ENCODE data around the gene UFC1. TPM values are rescaled to one million over a fixed set of nuclear protein-coding genes. Genes with fewer than 3 reads are reported as not detected.

UFC1 gene
- total and polyA plus RNA-seq, 2 donors (not counting 1 experiment from before 2014, with no cell fraction given): 91.0 to 128 TPM

DNA sequence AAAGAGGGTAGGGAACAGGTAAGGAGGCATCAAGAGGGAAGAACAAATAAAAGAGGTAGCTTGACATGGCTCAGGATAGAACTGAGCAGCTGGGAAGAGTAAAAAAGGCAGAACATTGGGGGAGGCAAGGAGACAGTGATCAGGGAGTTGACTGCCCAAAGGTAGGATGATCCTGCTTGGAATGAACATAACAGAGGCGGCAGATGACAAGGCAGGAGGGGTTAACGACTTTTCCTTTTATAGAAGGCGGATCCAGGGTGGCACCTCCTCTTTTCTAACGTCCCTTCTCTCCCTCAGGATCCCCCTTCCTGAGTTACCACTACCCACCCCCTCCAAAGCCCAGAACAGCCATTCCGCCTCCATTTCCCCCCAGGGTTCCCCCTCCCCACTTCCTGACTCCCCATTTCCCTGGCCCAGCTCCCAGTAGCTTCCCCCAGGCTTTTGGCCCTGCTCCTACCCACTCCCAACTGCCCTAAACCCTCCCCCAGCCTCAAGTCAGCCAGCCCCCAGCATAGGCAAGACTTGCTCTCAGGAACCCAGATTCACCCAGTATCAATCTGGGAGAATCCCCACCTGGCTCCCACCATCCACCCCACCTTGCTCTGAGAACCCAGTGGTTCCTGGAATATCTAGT is 45.8 kb downstream of the UFC1 start:
- Histone ChIP-seq H3K9me3 (ENCODE audit: control extremely low read depth in 1 of 3, control insufficient read depth in 2 of 3, insufficient read depth in 1 of 3, low read length in 2 of 3) (no peaks in the 10 kb centered on the region), H4K20me1 (ENCODE audit: control insufficient read depth, insufficient read depth, low read length, poor library complexity, severe bottlenecking) (no peaks in the 10 kb centered on the region), H3K4me1 (ENCODE audit: control insufficient read depth in 2 of 2, insufficient read depth in 2 of 2, low read length in 2 of 2) (peaks cover 31 to 47% of the 10 kb centered on the region in 2 donors), H3K4me2 (replicated peaks; ENCODE audit: low read depth, low read length, poor library complexity, severe bottlenecking) (no peak overlapping the region), H3K27me3 (replicated peaks in 1 of 4; ENCODE audit: control extremely low read depth in 1 of 4, control insufficient read depth in 3 of 4, insufficient read depth in 4 of 4, low read length in 3 of 4) (no peaks in the 10 kb centered on the region), H2AFZ (ENCODE audit: insufficient read depth, low read depth, low read length, poor library complexity, severe bottlenecking) (no peak overlapping the region), H3K79me2 (ENCODE audit: control insufficient read depth, insufficient read depth, low read length) (peaks cover 31% of the 10 kb centered on the region), H3K4me3 (ENCODE audit: control extremely low read depth in 1 of 5, extremely low read depth in 1 of 5, insufficient read depth in 1 of 5, low read depth in 2 of 5, low read length in 4 of 5) (no peak overlapping the region), H3K36me3 (replicated peaks in 1 of 2; ENCODE audit: control extremely low read depth in 1 of 2, control insufficient read depth in 1 of 2, extremely low read depth in 1 of 2, insufficient read depth in 2 of 2, low read length in 1 of 2) (peaks cover 0 to 4% of the 10 kb centered on the region in 2 experiments), H3K27ac (ENCODE audit: low read length in 2 of 2) (no peak overlapping the region), H3K9ac (ENCODE audit: low read length) (no peak overlapping the region)
- Mint-ChIP-seq H3K9me3 (ENCODE audit: insufficient read depth) (no peaks in the 10 kb centered on the region), H3K4me3 (no peak overlapping the region), H3K27ac (peak overlapping the region; percentile 97), H3K4me1 (peaks cover 48% of the 10 kb centered on the region), H3K27me3 (no peaks in the 10 kb centered on the region)
- ChIA-PET CTCF (interaction anchor here (0.9 to 1.1 kb wide), 4 partner anchors 13 to 185 kb away, joined by 3 to 4 read pairs (median 4); partner anchors contain the start of gene PPOX), POLR2A (no interaction called here)
- intact Hi-C loops (cut with micrococcal nuclease): loop anchor here (5.0 kb wide), 2 partner anchors 108 to 168 kb away; partner anchors contain the start of genes CFAP126 and MPZ
- WGBS (ENCODE audit: insufficient coverage): 88% methylated on average over 5 of the region's 5 CpGs
- no peak for TF ChIP-seq EZH2 (IDR thresholded peaks at IDR 0.05; ENCODE audit: borderline replicate concordance, insufficient read depth, low read depth, low read length, poor library complexity, severe bottlenecking)
- TF ChIP-seq, protein P1, sequence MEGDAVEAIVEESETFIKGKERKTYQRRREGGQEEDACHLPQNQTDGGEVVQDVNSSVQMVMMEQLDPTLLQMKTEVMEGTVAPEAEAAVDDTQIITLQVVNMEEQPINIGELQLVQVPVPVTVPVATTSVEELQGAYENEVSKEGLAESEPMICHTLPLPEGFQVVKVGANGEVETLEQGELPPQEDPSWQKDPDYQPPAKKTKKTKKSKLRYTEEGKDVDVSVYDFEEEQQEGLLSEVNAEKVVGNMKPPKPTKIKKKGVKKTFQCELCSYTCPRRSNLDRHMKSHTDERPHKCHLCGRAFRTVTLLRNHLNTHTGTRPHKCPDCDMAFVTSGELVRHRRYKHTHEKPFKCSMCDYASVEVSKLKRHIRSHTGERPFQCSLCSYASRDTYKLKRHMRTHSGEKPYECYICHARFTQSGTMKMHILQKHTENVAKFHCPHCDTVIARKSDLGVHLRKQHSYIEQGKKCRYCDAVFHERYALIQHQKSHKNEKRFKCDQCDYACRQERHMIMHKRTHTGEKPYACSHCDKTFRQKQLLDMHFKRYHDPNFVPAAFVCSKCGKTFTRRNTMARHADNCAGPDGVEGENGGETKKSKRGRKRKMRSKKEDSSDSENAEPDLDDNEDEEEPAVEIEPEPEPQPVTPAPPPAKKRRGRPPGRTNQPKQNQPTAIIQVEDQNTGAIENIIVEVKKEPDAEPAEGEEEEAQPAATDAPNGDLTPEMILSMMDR (IDR thresholded peaks at IDR 0.05): no peak
- ATAC-seq (ENCODE audit: low read depth) (no peak), DNase-seq (no peak)

DNA sequence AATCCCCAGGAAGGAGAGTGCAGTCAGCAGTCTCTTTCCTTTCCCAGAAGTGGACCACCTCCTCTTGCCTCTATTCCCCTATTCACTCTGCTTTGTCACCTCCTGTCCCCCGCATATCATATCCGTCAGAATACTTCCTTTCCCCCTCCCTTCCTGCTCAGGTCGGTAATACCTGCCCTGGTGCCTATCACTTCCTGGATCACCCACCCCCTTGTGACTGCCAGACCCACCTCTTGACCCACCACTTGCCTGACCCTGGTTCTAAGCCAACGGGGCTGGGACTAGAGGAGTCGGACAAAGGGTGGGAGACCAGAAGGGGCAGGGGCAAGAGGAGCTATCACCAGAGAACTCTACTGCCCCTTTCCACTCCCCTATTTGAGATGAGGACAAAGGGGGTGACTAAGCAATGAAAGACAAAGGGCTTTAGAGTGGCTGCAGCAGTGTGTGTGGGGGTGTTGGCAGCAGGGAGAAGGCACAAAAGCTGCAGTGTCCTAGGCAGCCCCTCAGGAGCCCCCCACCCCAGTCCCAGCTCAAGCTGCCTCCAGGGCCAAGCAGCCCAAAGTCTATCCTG is 46.7 kb downstream of the UFC1 start:
- DNase-seq: no peak
- Histone ChIP-seq H3K9me3 (ENCODE audit: control extremely low read depth in 1 of 3, control insufficient read depth in 2 of 3, insufficient read depth in 1 of 3, low read length in 2 of 3) (no peaks in the 10 kb centered on the region), H4K20me1 (ENCODE audit: control insufficient read depth, insufficient read depth, low read length, poor library complexity, severe bottlenecking) (no peaks in the 10 kb centered on the region), H3K27ac (ENCODE audit: low read length in 2 of 2) (no peak overlapping the region), H3K4me2 (replicated peaks; ENCODE audit: low read depth, low read length, poor library complexity, severe bottlenecking) (no peak overlapping the region), H3K9ac (ENCODE audit: low read length) (no peak overlapping the region), H3K4me3 (ENCODE audit: control extremely low read depth in 1 of 5, extremely low read depth in 1 of 5, insufficient read depth in 1 of 5, low read depth in 2 of 5, low read length in 4 of 5) (no peak overlapping the region), H3K4me1 (ENCODE audit: control insufficient read depth in 2 of 2, insufficient read depth in 2 of 2, low read length in 2 of 2) (peaks cover 23 to 38% of the 10 kb centered on the region in 2 donors), H3K79me2 (ENCODE audit: control insufficient read depth, insufficient read depth, low read length) (peaks cover 34% of the 10 kb centered on the region), H2AFZ (ENCODE audit: insufficient read depth, low read depth, low read length, poor library complexity, severe bottlenecking) (no peak overlapping the region), H3K36me3 (replicated peaks in 1 of 2; ENCODE audit: control extremely low read depth in 1 of 2, control insufficient read depth in 1 of 2, extremely low read depth in 1 of 2, insufficient read depth in 2 of 2, low read length in 1 of 2) (peaks cover 0 to 4% of the 10 kb centered on the region in 2 experiments), H3K27me3 (replicated peaks in 1 of 4; ENCODE audit: control extremely low read depth in 1 of 4, control insufficient read depth in 3 of 4, insufficient read depth in 4 of 4, low read length in 3 of 4) (no peaks in the 10 kb centered on the region)
- ATAC-seq (ENCODE audit: low read depth): no peak
- 50% methylated on average over 3 of the region's 5 CpGs for WGBS (ENCODE audit: insufficient coverage)
- intact Hi-C loops (cut with micrococcal nuclease): loop anchor here (5.0 kb wide), 2 partner anchors 107 to 167 kb away; partner anchors contain the start of genes CFAP126 and MPZ
- TF ChIP-seq, protein P1 (IDR thresholded peaks at IDR 0.05): no peak
- TF ChIP-seq EZH2 (IDR thresholded peaks at IDR 0.05; ENCODE audit: borderline replicate concordance, insufficient read depth, low read depth, low read length, poor library complexity, severe bottlenecking): no peak
- H3K9me3 Mint-ChIP-seq (ENCODE audit: insufficient read depth): no peaks in the 10 kb centered on the region
- ChIA-PET POLR2A (interaction anchor here (2.5 kb wide), 1 partner anchor 25 kb away, joined by 21 read pairs; the partner anchor contains the start of gene TOMM40L), CTCF (interaction anchor here (0.8 to 3.9 kb wide), 2 partner anchors 9 to 34 kb away, joined by 3 to 23 read pairs; partner anchors contain the start of gene PPOX)
- H3K4me3 Mint-ChIP-seq: peak overlapping the region; percentile 96
- H3K4me1 Mint-ChIP-seq: peaks cover 42% of the 10 kb centered on the region
- no peaks in the 10 kb centered on the region for H3K27me3 Mint-ChIP-seq
- H3K27ac Mint-ChIP-seq: peak overlapping the region; percentile 97
